NCI-H1105 (cell line): ENCODE results near the gene TMEM225B.
"Not testable (repeated sequence)": the region's sequence is repeated elsewhere in the genome, so short reads cannot be mapped to it uniquely, and the experiment has no call there.

Experiments
- DNase-seq: peaks from one replicate; lab custom pipeline; 2025; lab: John Stamatoyannopoulos, UW

TMEM225B gene

GRCh38 chr7:99579281-99579955, 18.6 kb upstream of the TMEM225B start:
- peak; percentile 3 for DNase-seq

GRCh38 chr7:99579956-99580777, 17.9 kb upstream of the TMEM225B start:
- peak; percentile 56 for DNase-seq

- DNase-seq = not testable (repeated sequence)
These were observed 17.2 kb upstream of the TMEM225B start for GRCh38 chr7:99580778-99581332.

- DNase-seq = no peak
These were observed 9.2 kb upstream of the TMEM225B start for GRCh38 chr7:99588868-99589267.

GRCh38 chr7:99594948-99595745, 2.9 kb upstream of the TMEM225B start:
- no peak for DNase-seq

GRCh38 chr7:99596408-99596955, 1.6 kb upstream of the TMEM225B start:
- no peak for DNase-seq

- no peak for DNase-seq
These were observed 1.8 kb downstream of the TMEM225B start for GRCh38 chr7:99599836-99600235.

GRCh38 chr7:99601656-99602310, 3.7 kb downstream of the TMEM225B start:
- DNase-seq = no peak

GRCh38 chr7:99605527-99605926, 7.5 kb downstream of the TMEM225B start:
- no peak for DNase-seq

GRCh38 chr7:99606531-99606930, 8.5 kb downstream of the TMEM225B start:
- no peak for DNase-seq

- no peak for DNase-seq
These were observed 9.5 kb downstream of the TMEM225B start for GRCh38 chr7:99607548-99607947.

GRCh38 chr7:99614495-99614894, 16.4 kb downstream of the TMEM225B start:
- DNase-seq = no peak

GRCh38 chr7:99615989-99616358, 17.9 kb downstream of the TMEM225B start:
- DNase-seq = no peak

- DNase-seq = peak; percentile 93
These were observed 18.5 kb downstream of the TMEM225B start, which contains the start of gene ZSCAN25 for GRCh38 chr7:99616359-99617191. Gene ZSCAN25, plus strand, starts transcription at chr7:99616946. Its CDS starts 2,661 bp downstream, at chr7:99619607.

- no peak for DNase-seq
These were observed 19.2 kb downstream of the TMEM225B start for GRCh38 chr7:99617192-99617781.

GRCh38 chr7:99618726-99619125, 20.7 kb downstream of the TMEM225B start:
- DNase-seq = no peak

- DNase-seq = no peak
These were observed 21.6 kb downstream of the TMEM225B start for GRCh38 chr7:99619571-99620130.

- DNase-seq = no peak
These were observed 23.2 kb downstream of the TMEM225B start for GRCh38 chr7:99621271-99621670.

- DNase-seq = no peak
These were observed 24.5 kb downstream of the TMEM225B start for GRCh38 chr7:99622596-99622995.
